H1 (cell line): ENCODE measurements around the gene KRTAP10-3. TPM values are rescaled to one million over a fixed set of nuclear protein-coding genes. Genes with fewer than 3 reads are reported as not detected.

Experiments
- BRCA1 ChIP-seq: IDR thresholded peaks from 2 replicates; pipeline ENCODE4 v1.6.1; 2012; ENCODE audit warnings: low read depth, low read length, improper control_type of control experiment
- CBX8 ChIP-seq: fragments of 300-800, 300-1000 bp; sonication (generic); IDR thresholded peaks from 2 replicates; pipeline ENCODE4 v1.7.1; 2016; ENCODE audit warnings: low read depth, low read length, borderline replicate concordance
- GTF2F1 ChIP-seq: IDR thresholded peaks from 2 replicates; pipeline ENCODE4 v1.6.1; 2012; ENCODE audit warnings: low read depth, low read length, improper control_type of control experiment, borderline replicate concordance
- KDM1A ChIP-seq: fragments of 200-600, 300-600 bp; sonication (generic); IDR thresholded peaks from 2 replicates; pipeline ENCODE4 v1.7.1; 2016; ENCODE audit warnings: mild to moderate bottlenecking, low read length, borderline replicate concordance
- NANOG ChIP-seq: IDR thresholded peaks from 2 replicates; pipeline ENCODE4 v1.6.1; 2011; ENCODE audit warnings: low read length, low read depth, mild to moderate bottlenecking, inconsistent platforms; ENCODE audit not compliant: insufficient read depth, poor library complexity, severe bottlenecking
- RAD21 ChIP-seq, 2 experiments: IDR thresholded peaks in 1 of 2; conservative IDR thresholded peaks in 1 of 2; 2 replicates each; pipeline ENCODE4 v1.6.1; 2011; ENCODE audit warnings: low read depth in 2 of 2, low read length in 2 of 2, improper control_type of control experiment in 1 of 2, inconsistent platforms in 1 of 2, mild to moderate bottlenecking in 1 of 2, moderate library complexity in 1 of 2
- RXRA ChIP-seq: IDR thresholded peaks from 2 replicates; pipeline ENCODE4 v1.6.1; 2011; ENCODE audit warnings: low read depth, mild to moderate bottlenecking, low read length, moderate library complexity; ENCODE audit not compliant: insufficient read depth
- TCF12 ChIP-seq: IDR thresholded peaks from 2 replicates; pipeline ENCODE4 v1.6.1; 2011; ENCODE audit warnings: low read depth, mild to moderate bottlenecking, low read length
- polyA plus RNA-seq, 7 experiments: library from polyadenylated mRNA; depleted of rRNA in 3 of 7; stranded (reverse) in 5 of 7; unstranded in 2 of 7; fragments of >200 nt in 5 of 7; fragments of 200-250 nt in 2 of 7; gene quantifications; 1 replicate in 5 of 7; 2 replicates in 1 of 7; 4 replicates in 1 of 7; pipeline versions ENCODE4 v1.2.1 to v1.2.3, GENCODE V29; 2011 to 2013; ENCODE audit warnings: missing spikeins in 2 of 7, mixed read lengths in 2 of 7
- total RNA-seq: library from RNA; stranded (reverse); fragmentation: NEBNext Ultra II Directional; extraction: Animal tissue kit (Norgen Biotek cat#: 25700); gene quantifications from 2 replicates; pipeline ENCODE4 v1.2.1, GENCODE V29; 2021
- TF ChIP-seq, protein P1 (sequence below): fragments of 300-600 bp; sonication (generic); IDR thresholded peaks from 2 replicates; pipeline ENCODE4 v1.7.1; 2012; ENCODE audit warnings: low read length, moderate library complexity, mild to moderate bottlenecking, inconsistent platforms; ENCODE audit not compliant: insufficient replicate concordance

The KRTAP10-3 gene
- total and polyA plus RNA-seq, 2 of the 8 experiments (the other 6 are each of a cell fraction or from before 2014, with no cell fraction given), result not detected

DNA sequence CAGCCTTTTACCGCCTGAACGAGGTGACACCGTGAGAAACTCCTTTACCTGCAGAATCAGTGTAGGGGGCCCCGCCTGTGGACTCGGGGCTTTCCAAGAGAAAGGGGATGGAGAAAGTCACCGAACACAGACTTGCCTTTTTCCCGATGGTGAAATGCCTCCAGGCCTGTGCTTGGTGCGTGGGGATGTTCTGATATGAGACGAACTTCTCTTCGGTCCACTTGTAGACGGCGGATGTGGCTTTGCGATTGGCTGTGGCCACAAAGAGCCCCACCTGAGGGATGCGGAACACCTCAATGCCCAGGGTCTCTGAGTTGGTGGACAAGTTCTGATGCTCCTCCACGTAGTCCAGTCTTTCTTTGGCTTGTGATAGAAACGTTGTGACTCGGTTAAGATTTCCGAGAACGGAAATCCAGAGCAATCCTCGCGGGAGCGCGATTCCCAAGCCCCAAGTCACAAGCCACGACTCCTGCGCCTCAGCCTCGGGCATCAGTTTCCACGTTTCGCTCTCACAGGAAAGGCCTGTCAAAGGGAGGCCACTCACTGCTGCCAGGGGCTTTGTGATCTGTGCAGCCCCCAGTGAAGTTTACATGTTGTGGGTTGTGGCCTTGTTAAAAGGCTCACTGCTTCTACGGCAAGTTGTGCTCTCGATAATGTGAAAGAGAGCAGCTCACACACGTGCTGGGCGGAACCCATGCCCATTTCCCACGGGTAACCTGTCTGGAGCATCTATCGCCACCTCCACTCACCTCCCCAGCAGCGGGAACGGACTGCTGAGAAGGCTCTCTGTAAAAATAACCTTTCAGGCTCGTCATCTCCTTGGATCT lies 31.2 kb downstream of the KRTAP10-3 start (continued):
- no peak for TF ChIP-seq GTF2F1
- TF ChIP-seq BRCA1, result no peak
- TF ChIP-seq, protein P1, sequence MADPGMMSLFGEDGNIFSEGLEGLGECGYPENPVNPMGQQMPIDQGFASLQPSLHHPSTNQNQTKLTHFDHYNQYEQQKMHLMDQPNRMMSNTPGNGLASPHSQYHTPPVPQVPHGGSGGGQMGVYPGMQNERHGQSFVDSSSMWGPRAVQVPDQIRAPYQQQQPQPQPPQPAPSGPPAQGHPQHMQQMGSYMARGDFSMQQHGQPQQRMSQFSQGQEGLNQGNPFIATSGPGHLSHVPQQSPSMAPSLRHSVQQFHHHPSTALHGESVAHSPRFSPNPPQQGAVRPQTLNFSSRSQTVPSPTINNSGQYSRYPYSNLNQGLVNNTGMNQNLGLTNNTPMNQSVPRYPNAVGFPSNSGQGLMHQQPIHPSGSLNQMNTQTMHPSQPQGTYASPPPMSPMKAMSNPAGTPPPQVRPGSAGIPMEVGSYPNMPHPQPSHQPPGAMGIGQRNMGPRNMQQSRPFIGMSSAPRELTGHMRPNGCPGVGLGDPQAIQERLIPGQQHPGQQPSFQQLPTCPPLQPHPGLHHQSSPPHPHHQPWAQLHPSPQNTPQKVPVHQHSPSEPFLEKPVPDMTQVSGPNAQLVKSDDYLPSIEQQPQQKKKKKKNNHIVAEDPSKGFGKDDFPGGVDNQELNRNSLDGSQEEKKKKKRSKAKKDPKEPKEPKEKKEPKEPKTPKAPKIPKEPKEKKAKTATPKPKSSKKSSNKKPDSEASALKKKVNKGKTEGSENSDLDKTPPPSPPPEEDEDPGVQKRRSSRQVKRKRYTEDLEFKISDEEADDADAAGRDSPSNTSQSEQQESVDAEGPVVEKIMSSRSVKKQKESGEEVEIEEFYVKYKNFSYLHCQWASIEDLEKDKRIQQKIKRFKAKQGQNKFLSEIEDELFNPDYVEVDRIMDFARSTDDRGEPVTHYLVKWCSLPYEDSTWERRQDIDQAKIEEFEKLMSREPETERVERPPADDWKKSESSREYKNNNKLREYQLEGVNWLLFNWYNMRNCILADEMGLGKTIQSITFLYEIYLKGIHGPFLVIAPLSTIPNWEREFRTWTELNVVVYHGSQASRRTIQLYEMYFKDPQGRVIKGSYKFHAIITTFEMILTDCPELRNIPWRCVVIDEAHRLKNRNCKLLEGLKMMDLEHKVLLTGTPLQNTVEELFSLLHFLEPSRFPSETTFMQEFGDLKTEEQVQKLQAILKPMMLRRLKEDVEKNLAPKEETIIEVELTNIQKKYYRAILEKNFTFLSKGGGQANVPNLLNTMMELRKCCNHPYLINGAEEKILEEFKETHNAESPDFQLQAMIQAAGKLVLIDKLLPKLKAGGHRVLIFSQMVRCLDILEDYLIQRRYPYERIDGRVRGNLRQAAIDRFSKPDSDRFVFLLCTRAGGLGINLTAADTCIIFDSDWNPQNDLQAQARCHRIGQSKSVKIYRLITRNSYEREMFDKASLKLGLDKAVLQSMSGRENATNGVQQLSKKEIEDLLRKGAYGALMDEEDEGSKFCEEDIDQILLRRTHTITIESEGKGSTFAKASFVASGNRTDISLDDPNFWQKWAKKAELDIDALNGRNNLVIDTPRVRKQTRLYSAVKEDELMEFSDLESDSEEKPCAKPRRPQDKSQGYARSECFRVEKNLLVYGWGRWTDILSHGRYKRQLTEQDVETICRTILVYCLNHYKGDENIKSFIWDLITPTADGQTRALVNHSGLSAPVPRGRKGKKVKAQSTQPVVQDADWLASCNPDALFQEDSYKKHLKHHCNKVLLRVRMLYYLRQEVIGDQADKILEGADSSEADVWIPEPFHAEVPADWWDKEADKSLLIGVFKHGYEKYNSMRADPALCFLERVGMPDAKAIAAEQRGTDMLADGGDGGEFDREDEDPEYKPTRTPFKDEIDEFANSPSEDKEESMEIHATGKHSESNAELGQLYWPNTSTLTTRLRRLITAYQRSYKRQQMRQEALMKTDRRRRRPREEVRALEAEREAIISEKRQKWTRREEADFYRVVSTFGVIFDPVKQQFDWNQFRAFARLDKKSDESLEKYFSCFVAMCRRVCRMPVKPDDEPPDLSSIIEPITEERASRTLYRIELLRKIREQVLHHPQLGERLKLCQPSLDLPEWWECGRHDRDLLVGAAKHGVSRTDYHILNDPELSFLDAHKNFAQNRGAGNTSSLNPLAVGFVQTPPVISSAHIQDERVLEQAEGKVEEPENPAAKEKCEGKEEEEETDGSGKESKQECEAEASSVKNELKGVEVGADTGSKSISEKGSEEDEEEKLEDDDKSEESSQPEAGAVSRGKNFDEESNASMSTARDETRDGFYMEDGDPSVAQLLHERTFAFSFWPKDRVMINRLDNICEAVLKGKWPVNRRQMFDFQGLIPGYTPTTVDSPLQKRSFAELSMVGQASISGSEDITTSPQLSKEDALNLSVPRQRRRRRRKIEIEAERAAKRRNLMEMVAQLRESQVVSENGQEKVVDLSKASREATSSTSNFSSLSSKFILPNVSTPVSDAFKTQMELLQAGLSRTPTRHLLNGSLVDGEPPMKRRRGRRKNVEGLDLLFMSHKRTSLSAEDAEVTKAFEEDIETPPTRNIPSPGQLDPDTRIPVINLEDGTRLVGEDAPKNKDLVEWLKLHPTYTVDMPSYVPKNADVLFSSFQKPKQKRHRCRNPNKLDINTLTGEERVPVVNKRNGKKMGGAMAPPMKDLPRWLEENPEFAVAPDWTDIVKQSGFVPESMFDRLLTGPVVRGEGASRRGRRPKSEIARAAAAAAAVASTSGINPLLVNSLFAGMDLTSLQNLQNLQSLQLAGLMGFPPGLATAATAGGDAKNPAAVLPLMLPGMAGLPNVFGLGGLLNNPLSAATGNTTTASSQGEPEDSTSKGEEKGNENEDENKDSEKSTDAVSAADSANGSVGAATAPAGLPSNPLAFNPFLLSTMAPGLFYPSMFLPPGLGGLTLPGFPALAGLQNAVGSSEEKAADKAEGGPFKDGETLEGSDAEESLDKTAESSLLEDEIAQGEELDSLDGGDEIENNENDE, result no peak
- no peak for TF ChIP-seq TCF12
- no peak for TF ChIP-seq RXRA
- TF ChIP-seq KDM1A, result no peak
- TF ChIP-seq RAD21 (IDR thresholded peaks at IDR 0.05 in 1 of 2, conservative IDR thresholded peaks at IDR 0.05 in 1 of 2; ENCODE audit: low read depth in 2 of 2, low read length in 2 of 2), result no peak
- TF ChIP-seq NANOG, result no peak
- TF ChIP-seq CBX8, result no peak
